HG02763 (cell line): ENCODE measurements around the gene ZMYND10.

ENCODE experiments used
- ATAC-seq: cut with Tn5 transposase; IDR thresholded peaks from one replicate; pipeline ENCODE4 v1.9.1; 2021; ENCODE audit warnings: mild to moderate bottlenecking, moderate library complexity; ENCODE audit not compliant: unreplicated experiment

Gene ZMYND10

DNA sequence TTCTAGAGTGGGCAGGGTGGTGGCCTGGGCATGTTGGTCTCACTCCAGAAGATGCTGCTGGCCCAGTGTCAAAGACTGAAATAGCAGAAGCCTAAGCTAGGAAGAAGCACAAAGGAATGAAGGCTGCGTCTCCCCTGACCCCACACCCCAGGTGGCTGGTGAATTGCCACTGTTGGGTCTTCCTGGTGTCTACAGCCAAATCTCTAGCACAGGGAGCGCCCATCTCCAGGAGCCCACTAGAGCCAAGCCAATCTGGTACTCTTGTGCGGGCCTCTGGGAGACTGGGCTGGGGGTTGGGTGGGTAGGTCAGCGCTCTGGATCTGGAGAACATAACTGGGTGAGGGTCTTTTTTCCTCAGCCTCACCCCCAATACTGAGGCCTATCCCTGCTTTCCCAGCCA lies 18.4 kb downstream of the ZMYND10 start:
- no peak for ATAC-seq

DNA sequence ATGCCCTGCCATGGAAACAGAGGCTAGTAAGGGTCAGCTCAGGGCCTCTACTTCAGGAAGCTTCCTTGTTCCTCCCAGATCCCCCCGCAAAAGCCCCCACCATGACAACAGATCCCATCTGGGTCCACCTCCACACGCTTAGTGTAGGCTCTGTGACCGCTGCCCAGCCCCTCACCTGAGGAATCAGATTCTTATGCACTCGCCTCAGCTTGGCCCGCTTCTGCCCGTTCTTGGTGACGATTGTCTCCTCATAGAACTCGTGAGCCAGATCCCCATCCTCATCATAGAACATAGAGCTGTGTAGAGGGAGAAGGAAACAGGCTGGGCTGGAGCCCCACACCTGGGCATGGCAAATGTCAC lies 19.4 kb downstream of the ZMYND10 start:
- ATAC-seq, result no peak

DNA sequence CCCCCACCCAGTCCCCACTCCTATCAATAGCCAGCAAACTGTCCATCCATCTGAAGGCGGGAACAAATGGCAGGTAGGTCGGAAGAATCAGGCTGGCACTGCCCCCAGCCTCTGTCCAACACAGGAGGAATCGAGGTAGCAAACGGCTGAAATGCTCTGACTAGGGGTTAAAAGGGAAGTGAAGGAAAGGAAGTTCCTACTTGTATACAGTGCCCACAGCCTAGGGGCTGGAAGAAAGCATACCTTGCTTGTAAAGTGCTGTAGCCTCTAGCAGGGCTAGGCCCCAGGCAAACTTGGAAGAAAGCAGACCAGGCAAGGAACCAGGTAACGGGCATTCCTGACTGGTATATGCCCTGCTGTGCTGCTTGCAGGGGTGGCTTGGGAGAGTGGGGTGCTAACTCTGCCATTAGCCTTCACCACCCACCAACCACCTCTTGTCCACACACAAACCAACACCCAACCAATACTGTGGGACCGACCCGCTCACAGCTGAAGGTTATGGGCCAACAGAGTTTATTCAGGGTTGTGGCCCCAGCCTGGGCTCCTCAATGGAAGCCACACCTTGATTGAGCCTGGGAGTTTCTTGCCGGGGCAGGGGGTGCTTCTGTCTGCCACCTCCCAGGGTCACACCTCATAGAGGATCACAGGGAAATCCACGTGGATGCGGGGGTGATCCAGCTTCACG lies 19.9 kb downstream of the ZMYND10 start:
- ATAC-seq, result no peak

DNA sequence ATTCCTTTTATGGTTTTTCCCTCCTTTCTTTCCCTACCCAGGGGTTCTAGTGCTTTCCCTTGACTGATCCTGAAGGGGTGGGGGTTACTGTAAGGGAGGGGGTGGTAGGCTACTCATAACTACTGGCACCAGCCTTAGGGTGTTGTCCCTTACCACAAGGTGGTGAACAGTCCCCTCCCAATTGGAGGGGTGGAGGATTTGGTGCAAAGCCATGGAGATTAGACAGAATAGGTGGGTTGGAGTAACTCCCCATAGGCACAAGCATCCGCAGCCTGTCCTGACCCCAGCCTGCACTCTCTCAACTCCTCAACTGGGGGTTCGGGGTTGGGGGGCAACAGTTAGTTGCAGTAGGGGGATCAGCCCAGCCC lies 20.4 kb downstream of the ZMYND10 start:
- ATAC-seq, result no peak

DNA sequence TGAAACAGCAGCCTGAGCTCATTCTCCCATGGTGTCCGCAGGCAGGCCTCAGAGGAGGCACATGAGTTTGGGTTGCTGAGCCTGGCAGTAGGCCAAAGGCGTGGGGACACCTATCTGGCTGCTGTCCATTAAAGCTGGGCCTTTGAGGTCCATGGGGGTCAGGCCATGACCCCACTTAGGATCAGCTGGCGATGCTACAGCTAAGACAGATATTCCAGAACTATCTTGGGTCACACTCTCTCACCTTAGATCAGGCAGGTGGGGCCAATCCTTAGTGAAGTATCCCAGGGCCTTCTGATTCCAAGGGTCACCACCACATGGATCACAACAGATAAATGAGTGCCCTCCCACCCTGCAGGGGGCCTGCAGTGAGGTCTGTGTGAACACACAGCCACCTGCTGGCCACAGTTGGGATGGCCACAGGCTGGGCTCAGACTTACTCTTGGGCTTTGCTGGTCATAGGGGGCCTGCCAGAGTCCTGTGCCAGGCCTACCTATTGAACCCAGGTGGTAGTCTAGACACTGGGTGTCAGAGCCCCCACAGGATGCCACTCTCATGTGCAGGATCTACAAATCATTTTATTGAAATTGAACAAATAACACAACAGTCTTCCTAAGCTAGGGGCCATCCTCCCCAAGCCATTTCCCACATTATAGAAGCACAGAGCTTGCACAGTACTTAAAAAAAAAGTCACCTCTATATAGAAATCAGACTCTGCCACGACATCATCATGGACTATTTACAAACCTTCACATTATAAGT lies 21.0 kb downstream of the ZMYND10 start:
- no peak for ATAC-seq

DNA sequence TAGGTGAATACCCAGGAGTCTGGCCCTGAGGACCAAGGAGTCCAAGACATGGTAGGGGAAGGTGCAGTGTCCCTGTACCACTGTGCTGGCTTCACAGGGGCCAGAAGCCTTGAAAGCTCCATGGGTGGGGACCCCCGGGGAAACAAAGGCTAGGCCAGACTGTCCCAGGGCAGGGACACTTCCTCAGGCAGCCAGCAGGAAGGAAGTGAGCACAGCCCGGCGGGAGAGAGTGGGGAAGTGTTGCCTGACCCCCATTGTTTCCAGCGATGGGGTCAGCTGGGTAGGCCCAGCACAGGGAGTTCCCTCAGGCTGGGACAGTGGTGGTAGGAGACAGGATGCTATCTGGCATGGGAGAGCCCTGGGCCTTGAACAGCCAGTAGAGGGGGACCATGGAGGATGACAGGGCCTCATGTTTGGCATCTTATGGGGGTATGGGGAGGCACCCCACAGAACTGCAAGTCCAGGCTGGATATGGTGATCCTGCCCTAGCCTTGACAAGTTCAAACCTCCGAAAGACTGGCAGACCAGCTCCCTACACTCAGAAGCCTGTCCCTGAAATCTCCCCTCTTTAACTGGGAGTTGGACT lies 21.8 kb downstream of the ZMYND10 start:
- no peak for ATAC-seq

GRCh38 chr3:50323092-50323600 lies 22.4 kb downstream of the ZMYND10 start:
- no peak for ATAC-seq

- no peak for ATAC-seq
Measured at GRCh38 chr3:50322386-50323091, 23.0 kb downstream of the ZMYND10 start, which contains the start of gene HYAL2. HYAL2 (minus strand) TSS chr3:50322745; CDS start chr3:50320489, 2,256 bp downstream.

GRCh38 chr3:50322115-50322385 lies 23.5 kb downstream of the ZMYND10 start:
- no peak for ATAC-seq

DNA sequence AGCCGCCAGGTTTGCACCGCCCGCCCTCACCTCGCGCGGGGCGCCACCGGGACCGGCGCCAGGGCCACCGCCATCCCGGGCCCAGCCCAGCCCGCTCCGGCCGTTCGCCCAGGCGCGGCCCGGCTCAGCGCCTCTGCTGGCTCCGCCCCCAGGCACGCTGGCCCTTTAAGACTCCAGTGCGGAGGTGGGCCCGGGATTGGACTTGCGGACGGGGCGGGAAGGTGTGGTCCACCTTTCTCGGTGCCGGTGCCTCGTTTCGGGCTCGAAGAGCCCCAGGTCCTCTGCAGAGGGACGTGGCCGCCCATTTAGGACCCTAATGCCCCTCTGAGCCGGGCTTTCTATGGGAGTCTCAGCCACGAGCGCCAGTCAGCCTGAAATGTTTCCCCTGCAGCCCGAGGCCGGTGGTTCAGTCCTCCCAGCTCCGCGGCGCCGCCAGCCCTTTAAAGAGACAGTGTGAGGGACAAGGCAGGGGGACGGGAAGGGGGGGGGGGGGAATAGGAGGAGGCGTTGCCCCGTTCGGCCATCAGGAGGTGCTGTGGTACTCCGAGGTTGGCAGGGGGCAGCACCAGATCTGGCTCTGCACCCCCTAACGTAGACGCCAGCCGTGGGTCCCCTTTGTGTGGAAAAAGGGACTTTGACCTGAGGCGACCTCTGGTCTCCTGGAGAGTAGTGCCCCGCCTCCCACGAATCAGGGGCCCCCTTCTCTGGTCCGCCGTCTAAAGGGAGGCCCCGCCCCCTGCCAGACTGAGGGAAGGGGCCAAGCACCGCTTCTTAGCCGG lies 24.0 kb downstream of the ZMYND10 start:
- peak; percentile 82 for ATAC-seq

- ATAC-seq, result peak; percentile 51
Measured at GRCh38 chr3:50320853-50321335, 24.6 kb downstream of the ZMYND10 start.

- ATAC-seq, result no peak
Measured at GRCh38 chr3:50319894-50320625, 25.5 kb downstream of the ZMYND10 start.

DNA sequence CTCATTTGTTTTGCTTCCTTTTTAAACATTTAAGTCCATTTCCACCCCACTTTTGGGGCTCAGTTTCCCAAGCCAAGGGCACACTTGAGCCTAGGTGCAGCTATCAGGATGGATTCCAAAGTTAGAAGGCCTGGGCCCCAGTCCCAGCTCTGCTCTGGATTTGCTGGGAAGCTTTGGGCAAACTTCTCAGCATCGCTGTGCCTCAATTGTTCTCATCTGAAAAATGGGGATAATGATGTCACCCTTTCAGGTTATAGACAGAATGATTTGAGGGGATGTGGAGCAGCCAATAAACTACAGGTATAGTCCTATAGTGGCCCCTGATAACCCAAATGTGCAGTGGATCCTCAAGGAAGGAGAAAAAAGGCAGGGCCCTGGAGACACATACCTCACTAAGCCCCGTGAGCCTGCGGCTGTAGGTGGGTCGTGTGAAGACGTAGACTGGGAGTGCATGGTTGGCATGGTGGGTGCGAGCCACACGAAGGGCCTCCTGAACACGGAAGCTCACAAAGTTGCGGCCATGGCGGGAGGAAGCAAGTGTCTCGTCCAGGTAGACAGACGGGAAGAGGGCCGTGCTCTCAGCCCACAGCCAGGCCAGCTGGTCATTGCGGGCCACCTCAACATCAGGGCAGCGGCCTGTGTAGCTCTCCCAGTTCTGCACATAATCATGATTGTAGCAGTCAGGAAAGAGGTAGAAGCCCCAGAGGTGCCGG lies 26.2 kb downstream of the ZMYND10 start:
- no peak for ATAC-seq

- no peak for ATAC-seq
Measured at GRCh38 chr3:50318615-50319014, 26.9 kb downstream of the ZMYND10 start.

- no peak for ATAC-seq
Measured at GRCh38 chr3:50318163-50318562, 27.4 kb downstream of the ZMYND10 start.

- no peak for ATAC-seq
Measured at GRCh38 chr3:50317300-50317699, 28.2 kb downstream of the ZMYND10 start.

DNA sequence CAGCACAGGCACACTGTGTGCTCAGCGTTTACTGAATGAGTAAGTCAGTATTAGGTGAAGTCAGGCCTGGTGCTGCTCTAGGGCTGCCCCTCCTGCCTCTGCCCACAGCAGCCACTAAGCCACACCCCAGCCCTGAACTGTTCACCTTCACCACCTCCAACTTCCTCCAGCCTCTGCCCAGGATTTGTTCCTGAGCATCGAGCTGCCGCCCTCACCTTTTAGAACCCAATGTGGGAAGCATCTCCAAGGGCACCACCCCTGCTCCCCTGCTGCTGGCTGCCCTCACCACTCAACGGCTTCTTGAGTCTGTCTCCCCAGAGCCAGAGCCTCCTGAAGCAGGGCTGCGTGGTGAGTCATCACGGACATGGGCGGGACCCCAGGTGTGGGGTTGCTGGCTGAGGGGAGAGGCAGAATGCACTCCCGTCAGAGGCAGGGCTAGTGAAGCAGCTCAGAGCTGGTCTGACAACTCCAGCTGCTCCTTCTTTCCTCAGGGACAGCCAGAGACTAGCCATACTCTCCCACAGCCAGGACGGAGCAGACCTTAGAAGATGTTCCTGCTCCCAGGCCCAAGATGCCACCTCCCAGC lies 28.8 kb downstream of the ZMYND10 start:
- no peak for ATAC-seq

- ATAC-seq, result no peak
Measured at GRCh38 chr3:50314816-50315215, 30.7 kb downstream of the ZMYND10 start.

- ATAC-seq, result no peak
Measured at GRCh38 chr3:50314342-50314741, 31.2 kb downstream of the ZMYND10 start.
